SU-DHL-6 (cell line): ENCODE results near the gene ZBTB21.

Experiments used
- EZH2phosphoT487 ChIP-seq: fragments of 200-600 bp; sonication (generic), shearing (Covaris generic); conservative IDR thresholded peaks from 2 replicates; pipeline ENCODE4 v1.6.1; 2018; ENCODE audit warnings: mild to moderate bottlenecking, antibody characterized with exemption, low read length, moderate library complexity, mixed read lengths
- TF ChIP-seq, protein P1 (sequence below): fragments of 200-600 bp; sonication (generic); IDR thresholded peaks from one replicate; pipeline ENCODE4 v1.5.1; 2017; ENCODE audit warnings: antibody characterized with exemption, mild to moderate bottlenecking, low read length, moderate library complexity; ENCODE audit not compliant: insufficient read depth, poor library complexity, severe bottlenecking

DNA sequence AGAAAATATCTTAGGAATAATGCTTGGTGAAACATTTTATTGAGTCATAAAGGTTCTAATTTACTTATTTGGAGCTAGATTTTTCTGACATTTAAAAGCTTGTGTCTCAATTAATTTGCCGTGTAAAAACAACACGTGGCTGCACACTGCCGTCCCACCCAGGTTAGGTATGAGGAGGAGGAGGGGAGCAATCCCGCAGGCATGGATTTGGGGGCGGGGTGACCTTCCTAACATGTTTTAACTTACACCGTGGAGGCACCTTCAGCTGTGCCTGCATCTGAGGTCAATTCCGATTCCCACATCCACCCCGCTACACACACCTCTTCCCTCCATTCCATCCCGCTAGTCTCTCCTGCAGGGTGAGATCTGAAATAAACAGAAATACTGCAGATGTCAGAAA is 32.5 kb upstream of the ZBTB21 start:
- TF ChIP-seq, protein P1, sequence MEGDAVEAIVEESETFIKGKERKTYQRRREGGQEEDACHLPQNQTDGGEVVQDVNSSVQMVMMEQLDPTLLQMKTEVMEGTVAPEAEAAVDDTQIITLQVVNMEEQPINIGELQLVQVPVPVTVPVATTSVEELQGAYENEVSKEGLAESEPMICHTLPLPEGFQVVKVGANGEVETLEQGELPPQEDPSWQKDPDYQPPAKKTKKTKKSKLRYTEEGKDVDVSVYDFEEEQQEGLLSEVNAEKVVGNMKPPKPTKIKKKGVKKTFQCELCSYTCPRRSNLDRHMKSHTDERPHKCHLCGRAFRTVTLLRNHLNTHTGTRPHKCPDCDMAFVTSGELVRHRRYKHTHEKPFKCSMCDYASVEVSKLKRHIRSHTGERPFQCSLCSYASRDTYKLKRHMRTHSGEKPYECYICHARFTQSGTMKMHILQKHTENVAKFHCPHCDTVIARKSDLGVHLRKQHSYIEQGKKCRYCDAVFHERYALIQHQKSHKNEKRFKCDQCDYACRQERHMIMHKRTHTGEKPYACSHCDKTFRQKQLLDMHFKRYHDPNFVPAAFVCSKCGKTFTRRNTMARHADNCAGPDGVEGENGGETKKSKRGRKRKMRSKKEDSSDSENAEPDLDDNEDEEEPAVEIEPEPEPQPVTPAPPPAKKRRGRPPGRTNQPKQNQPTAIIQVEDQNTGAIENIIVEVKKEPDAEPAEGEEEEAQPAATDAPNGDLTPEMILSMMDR = no peak
- TF ChIP-seq EZH2phosphoT487 = no peak
